Endothelial cell of umbilical vein (primary cell): ENCODE data around the gene ITGB1BP1. TPM values are rescaled to one million over a fixed set of nuclear protein-coding genes. Genes with fewer than 3 reads are reported as not detected.

Experiments used
- BruUV-seq: library from RNA; stranded (reverse); fragments of 400-500 nt; replicated peaks from 2 replicates; lab custom pipeline; 2021; lab: Mats Ljungman, UMichigan
- CTCF ChIA-PET: fragments of 300-600, 350-600 bp; sonication (Branson Sonifier 250); formaldehyde crosslinking; loops from one replicate; lab custom pipeline; 2021; ENCODE audit warnings: antibody characterized with exemption, inconsistent platforms; lab: Charles Lee
- POLR2A ChIA-PET: fragments of 300-600, 350-600 bp; sonication (Branson Sonifier 250); formaldehyde crosslinking; loops from one replicate; lab custom pipeline; 2021; ENCODE audit warnings: antibody characterized with exemption, inconsistent platforms; lab: Charles Lee
- DNase-seq: peaks from one replicate; pipeline ENCODE4 v3.0.0-alpha.2; 2011; ENCODE audit warnings: low read depth, low spot score
- FAIRE-seq: peaks from 2 replicates; lab custom pipeline; 2011; peaks lifted over from hg19 to GRCh38; lab: Jason Lieb, UNC
- H2AFZ ChIP-seq: 2 replicates; pipeline ENCODE4 v1.6.0; 2012; ENCODE audit warnings: low read depth, low read length, control low read depth, inconsistent platforms
- H3K27ac ChIP-seq: 2 replicates; pipeline ENCODE4 v1.5.1; 2011; ENCODE audit warnings: low read depth, mild to moderate bottlenecking, control low read depth, low read length, moderate library complexity; ENCODE audit not compliant: insufficient read depth
- H3K27me3 ChIP-seq, 2 experiments: 2 replicates each; pipeline versions ENCODE4 v1.6.0 to v1.6.1; 2011; ENCODE audit warnings: low read length in 2 of 2, mixed read lengths in 1 of 2; ENCODE audit not compliant: control insufficient read depth in 2 of 2, insufficient read depth in 2 of 2
- H3K36me3 ChIP-seq, 2 experiments: 2 replicates in 1 of 2; 3 replicates in 1 of 2; pipeline ENCODE4 v1.5.1; 2011; ENCODE audit warnings: low read length in 2 of 2, mild to moderate bottlenecking in 1 of 2, moderate library complexity in 1 of 2; ENCODE audit not compliant: control insufficient read depth in 2 of 2, insufficient read depth in 2 of 2; ENCODE audit errors: extremely low read depth in 1 of 2
- H3K4me1 ChIP-seq: 3 replicates; pipeline ENCODE4 v1.5.1; 2011; ENCODE audit warnings: mild to moderate bottlenecking, low read length; ENCODE audit not compliant: control insufficient read depth, insufficient read depth; ENCODE audit errors: extremely low read depth
- H3K4me2 ChIP-seq: 2 replicates; pipeline ENCODE4 v1.6.1; 2011; ENCODE audit warnings: low read length, control low read depth, mixed read lengths; ENCODE audit not compliant: insufficient read depth
- H3K4me3 ChIP-seq, 3 experiments: fragments of 200-600 bp in 1 of 3; sonication (generic), shearing (Covaris generic) in 1 of 3; replicated peaks in 1 of 3; 2 replicates each; pipeline ENCODE4 v1.5.1; 2011 to 2016; ENCODE audit warnings: control low read depth in 3 of 3, low read length in 3 of 3, mild to moderate bottlenecking in 2 of 3, inconsistent platforms in 1 of 3, low read depth in 1 of 3, moderate library complexity in 1 of 3; ENCODE audit not compliant: insufficient read depth in 1 of 3
- H3K79me2 ChIP-seq: 2 replicates; pipeline ENCODE4 v1.6.0; 2012; ENCODE audit warnings: low read length, inconsistent platforms; ENCODE audit not compliant: control insufficient read depth, insufficient read depth
- H3K9ac ChIP-seq: replicated peaks from 2 replicates; pipeline ENCODE3; 2011; ENCODE audit warnings: low read length, control low read depth; ENCODE audit not compliant: insufficient read depth; ENCODE audit errors: extremely low read depth
- H3K9me1 ChIP-seq: replicated peaks from 3 replicates; pipeline ENCODE4 v1.6.0; 2011; ENCODE audit warnings: mild to moderate bottlenecking, low read length; ENCODE audit not compliant: control insufficient read depth, insufficient read depth; ENCODE audit errors: extremely low read depth
- H3K9me3 ChIP-seq: replicated peaks from 2 replicates; pipeline ENCODE4 v1.5.1; 2012; ENCODE audit warnings: low read length, inconsistent platforms; ENCODE audit not compliant: control insufficient read depth, insufficient read depth
- H4K20me1 ChIP-seq: replicated peaks from 2 replicates; pipeline ENCODE3; 2011; ENCODE audit warnings: mild to moderate bottlenecking, low read length; ENCODE audit not compliant: control insufficient read depth, insufficient read depth; ENCODE audit errors: extremely low read depth
- CTCF ChIP-seq, 2 donors: IDR thresholded peaks; 1 replicate in 1 of 2; 2 replicates in 1 of 2; pipeline ENCODE4 v1.5.1; 2011; ENCODE audit warnings: low read length in 2 of 2, mild to moderate bottlenecking in 2 of 2, moderate library complexity in 2 of 2, control low read depth in 1 of 2, inconsistent platforms in 1 of 2, low read depth in 1 of 2; ENCODE audit not compliant: insufficient read depth in 1 of 2; ENCODE audit errors: extremely low read depth in 1 of 2
- EZH2 ChIP-seq: IDR thresholded peaks from 2 replicates; pipeline ENCODE4 v1.6.1; 2012; ENCODE audit warnings: borderline replicate concordance, low read depth, mild to moderate bottlenecking, moderate library complexity, low read length, inconsistent platforms; ENCODE audit not compliant: severe bottlenecking
- FOS ChIP-seq: IDR thresholded peaks from 2 replicates; pipeline ENCODE4 v1.6.1; 2011; ENCODE audit warnings: mild to moderate bottlenecking, low read length, moderate library complexity, borderline replicate concordance; ENCODE audit not compliant: insufficient read depth
- GATA2 ChIP-seq: IDR thresholded peaks from 2 replicates; pipeline ENCODE4 v1.7.0; 2011; ENCODE audit warnings: low read depth, mild to moderate bottlenecking, moderate library complexity, mixed read lengths, low read length; ENCODE audit not compliant: insufficient read length, insufficient read depth
- JUN ChIP-seq: IDR thresholded peaks from 2 replicates; pipeline ENCODE4 v1.6.1; 2011; ENCODE audit warnings: borderline replicate concordance, low read depth; ENCODE audit not compliant: insufficient read length, insufficient read depth
- MAX ChIP-seq: IDR thresholded peaks from 2 replicates; pipeline ENCODE4 v1.6.1; 2011; ENCODE audit not compliant: insufficient read depth, insufficient read length
- MYC ChIP-seq: IDR thresholded peaks from one replicate; pipeline ENCODE4 v1.6.1; 2011; ENCODE audit warnings: mild to moderate bottlenecking, low read depth, low read length
- POLR2A ChIP-seq: IDR thresholded peaks from 2 replicates; pipeline ENCODE4 v1.6.1; 2012; ENCODE audit warnings: low read depth, mild to moderate bottlenecking, control low read depth, low read length
- POLR2AphosphoS5 ChIP-seq: IDR thresholded peaks from 2 replicates; pipeline ENCODE4 v1.6.1; 2012; ENCODE audit warnings: low read depth, mild to moderate bottlenecking, control low read depth, low read length, moderate library complexity; ENCODE audit not compliant: insufficient read depth
- dilution Hi-C: fragments of 300-500 bp; cut with MboI; formaldehyde crosslinking; loops from one replicate; pipeline ENCODE4 v1.15.0; 2019; ENCODE audit warnings: low sequenced_read_pairs; ENCODE audit not compliant: extremely low pct_ligation_motif_present
- intact Hi-C: fragments of 100-400 bp; cut with micrococcal nuclease; formaldehyde crosslinking; loops from one replicate; pipeline ENCODE4 v1.10.0; 2022
- polyA plus RNA-seq, 4 experiments: library from polyadenylated mRNA; depleted of rRNA in 3 of 4; stranded (reverse) in 3 of 4; unstranded in 1 of 4; fragments of >200 nt; gene quantifications; 2 replicates each; pipeline versions ENCODE4 v1.2.1 to v1.2.3, GENCODE V29; 2011 to 2012; ENCODE audit warnings: missing spikeins in 1 of 4
- total RNA-seq: library from RNA; stranded (reverse); gene quantifications from 2 replicates; pipeline ENCODE4 v1.2.3, GENCODE V29; 2021

The ITGB1BP1 gene
- total and polyA plus RNA-seq, 2 donors (not counting 3 experiments of a cell fraction or from before 2014, with no cell fraction given): 45.0 to 170 TPM

- FAIRE-seq: no peak
- Histone ChIP-seq H3K4me2 (no peak overlapping the region), H3K4me3 (no peak overlapping the region), H3K79me2 (no peaks in the 10 kb centered on the region), H3K36me3 (peaks cover 13 to 15% of the 10 kb centered on the region in 2 experiments), H3K9me1 (no peaks in the 10 kb centered on the region), H2AFZ (no peak overlapping the region), H3K4me1 (no peaks in the 10 kb centered on the region), H3K27ac (no peak overlapping the region), H4K20me1 (no peaks in the 10 kb centered on the region), H3K27me3 (no peaks in the 10 kb centered on the region), H3K9me3 (no peaks in the 10 kb centered on the region), H3K9ac (no peak overlapping the region)
- POLR2A ChIA-PET: no interaction called here
- CTCF ChIA-PET: interaction anchor here (0.6 to 1.5 kb wide), 2 partner anchors 10 to 270 kb away, joined by 3 to 4 read pairs; no protein-coding TSS in a partner anchor
- DNase-seq: no peak
- dilution Hi-C loops: no loop called here
- intact Hi-C loops: no loop called here
- TF ChIP-seq JUN: no peak
- no peak for TF ChIP-seq EZH2
- no peak for TF ChIP-seq CTCF (IDR thresholded peaks at IDR 0.05; ENCODE audit: extremely low read depth in 1 of 2, insufficient read depth in 1 of 2, low read depth in 1 of 2, low read length in 2 of 2)
- TF ChIP-seq MAX: no peak
- no peak for TF ChIP-seq MYC
- TF ChIP-seq GATA2: no peak
- TF ChIP-seq POLR2A: no peak
- no peak for TF ChIP-seq POLR2AphosphoS5
- no peak for TF ChIP-seq FOS
- no TSS peak for BruUV-seq
Measured at GRCh38 chr2:9441556-9441955, 18.2 kb upstream of the ITGB1BP1 start.
